PFSK-1 (cell line): Measurements from ENCODE around the gene CPSF4L.

Experiments used
- FOXP2 ChIP-seq: optimal IDR thresholded peaks from 2 replicates; pipeline ENCODE3; 2011; ENCODE audit warnings: borderline replicate concordance, control low read depth, inconsistent platforms; ENCODE audit not compliant: insufficient read depth; ENCODE audit errors: extremely low read length, extremely low read depth
- POLR2AphosphoS5 ChIP-seq: IDR thresholded peaks from 2 replicates; pipeline ENCODE4 v1.6.1; 2012; ENCODE audit warnings: low read depth, mild to moderate bottlenecking, control low read depth, low read length, moderate library complexity
- REST ChIP-seq, 2 experiments: IDR thresholded peaks; 2 replicates each; pipeline versions ENCODE4 v1.6.1 to v1.8.0; 2011 to 2012; ENCODE audit warnings: low read depth in 2 of 2, low read length in 2 of 2, control low read depth in 1 of 2, inconsistent platforms in 1 of 2, mild to moderate bottlenecking in 1 of 2, moderate library complexity in 1 of 2; ENCODE audit not compliant: insufficient read depth in 1 of 2
- SIN3A ChIP-seq: IDR thresholded peaks from 2 replicates; pipeline ENCODE4 v1.6.1; 2012; ENCODE audit warnings: mild to moderate bottlenecking, low read length, moderate library complexity, borderline replicate concordance; ENCODE audit not compliant: insufficient read depth
- TAF1 ChIP-seq: IDR thresholded peaks from 2 replicates; pipeline ENCODE4 v1.6.1; 2012; ENCODE audit warnings: low read length, control low read depth, borderline replicate concordance; ENCODE audit not compliant: insufficient read depth

- TF ChIP-seq REST (IDR thresholded peaks at IDR 0.05; ENCODE audit: insufficient read depth in 1 of 2, low read depth in 2 of 2, low read length in 2 of 2) (no peak), POLR2AphosphoS5 (no peak), SIN3A (no peak), TAF1 (no peak), FOXP2 (no peak)
Measured at GRCh38 chr17:73228748-73229236, 32.9 kb downstream of the CPSF4L start.
